Kidney capillary endothelial cell (primary cell): ENCODE data around the gene SMIM38.

Experiments
- DNase-seq: peaks from one replicate; pipeline ENCODE4 v3.0.0-alpha.2; 2018; ENCODE audit warnings: low spot score

The SMIM38 gene

GRCh38 chr11:69155302-69156234 is at the start of gene SMIM38:
SMIM38 (plus strand) TSS chr11:69155935; CDS start chr11:69157847, 1,912 bp downstream.
- DNase-seq, result no peak

- no peak for DNase-seq
Observed at GRCh38 chr11:69106031-69106811, 49.5 kb upstream of the SMIM38 start.

- no peak for DNase-seq
Observed at GRCh38 chr11:69107413-69107812, 48.3 kb upstream of the SMIM38 start.

- no peak for DNase-seq
Observed at GRCh38 chr11:69108030-69108429, 47.7 kb upstream of the SMIM38 start.

- no peak for DNase-seq
Observed at GRCh38 chr11:69108559-69108958, 47.2 kb upstream of the SMIM38 start.

GRCh38 chr11:69109101-69109500 is 46.6 kb upstream of the SMIM38 start:
- no peak for DNase-seq

GRCh38 chr11:69110451-69110850 is 45.3 kb upstream of the SMIM38 start:
- DNase-seq, result no peak

GRCh38 chr11:69111624-69112542 is 43.9 kb upstream of the SMIM38 start:
- no peak for DNase-seq

- DNase-seq, result no peak
Observed at GRCh38 chr11:69113226-69113625, 42.5 kb upstream of the SMIM38 start.

- no peak for DNase-seq
Observed at GRCh38 chr11:69113646-69114340, 41.9 kb upstream of the SMIM38 start.

GRCh38 chr11:69114362-69114761 is 41.4 kb upstream of the SMIM38 start:
- no peak for DNase-seq

- no peak for DNase-seq
Observed at GRCh38 chr11:69114811-69115523, 40.8 kb upstream of the SMIM38 start.

GRCh38 chr11:69115586-69116560 is 39.9 kb upstream of the SMIM38 start:
- DNase-seq, result no peak

- no peak for DNase-seq
Observed at GRCh38 chr11:69116671-69117070, 39.1 kb upstream of the SMIM38 start.

- DNase-seq, result no peak
Observed at GRCh38 chr11:69119190-69119589, 36.5 kb upstream of the SMIM38 start.

GRCh38 chr11:69120096-69120875 is 35.4 kb upstream of the SMIM38 start:
- DNase-seq, result no peak

- DNase-seq, result no peak
Observed at GRCh38 chr11:69121021-69121420, 34.7 kb upstream of the SMIM38 start.

GRCh38 chr11:69121621-69122325 is 34.0 kb upstream of the SMIM38 start:
- DNase-seq, result no peak
